HFFc6 (cell line): Measurements from ENCODE around the gene INPP4B. TPM values are rescaled to one million over a fixed set of nuclear protein-coding genes. Genes with fewer than 3 reads are reported as not detected.

Source experiments
- DNase-seq: peaks from one replicate; pipeline ENCODE4 v3.0.0-alpha.2; 2018
- H3K27ac Mint-ChIP-seq: 2 replicates; pipeline ENCODE4 v1.8.0; 2020; ENCODE audit warnings: mild to moderate bottlenecking, mixed read lengths
- H3K27me3 Mint-ChIP-seq: 2 replicates; pipeline ENCODE4 v1.8.0; 2021; ENCODE audit warnings: mild to moderate bottlenecking, moderate library complexity, mixed read lengths; ENCODE audit not compliant: insufficient read depth
- H3K36me3 Mint-ChIP-seq: 2 replicates; pipeline ENCODE4 v1.8.0; 2021; ENCODE audit warnings: low read depth, mixed read lengths
- H3K4me1 Mint-ChIP-seq: 2 replicates; pipeline ENCODE4 v1.8.0; 2020; ENCODE audit warnings: low read depth, mixed read lengths
- H3K4me3 Mint-ChIP-seq: 2 replicates; pipeline ENCODE4 v1.8.0; 2020; ENCODE audit warnings: mild to moderate bottlenecking, moderate library complexity, mixed read lengths
- H3K9me3 Mint-ChIP-seq: 2 replicates; pipeline ENCODE4 v1.8.0; 2020; ENCODE audit warnings: mild to moderate bottlenecking, mixed read lengths
- CTCF ChIP-seq: fragments of 200-600 bp; sonication (generic); IDR thresholded peaks from 2 replicates; pipeline ENCODE4 v1.5.0; 2021; ENCODE audit warnings: antibody characterized with exemption, mild to moderate bottlenecking
- total RNA-seq, 6 experiments: library from RNA; stranded (reverse); fragmentation: NEBNext Ultra II Directional; extraction: Animal tissue kit (Norgen Biotek cat#: 25700); gene quantifications; 2 replicates in 1 of 6; 3 replicates in 5 of 6; pipeline ENCODE4 v1.2.3, GENCODE V29; 2021

Gene INPP4B
- total RNA-seq, 6 experiments from 2014 or later, result 36.1 to 48.9 (median 40.1) TPM

DNA sequence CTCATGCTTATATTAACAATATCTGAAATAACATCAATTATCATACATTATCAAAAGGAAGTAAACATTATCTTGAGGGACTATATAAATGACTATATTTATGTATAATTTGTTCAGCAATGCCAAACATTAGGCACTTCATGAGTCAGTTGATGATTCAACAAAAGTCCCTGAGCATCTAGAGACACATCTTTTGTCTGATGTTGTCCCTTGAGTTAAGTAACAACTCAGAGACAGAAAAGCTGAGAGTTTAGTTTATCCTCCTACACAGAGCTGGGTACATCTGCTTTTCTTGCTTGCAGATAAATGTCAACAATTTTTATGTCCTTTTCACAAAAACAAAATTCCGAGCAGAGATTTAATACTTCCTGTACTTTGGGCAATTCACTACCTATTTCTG lies 311.1 kb downstream of the INPP4B start:
- Mint-ChIP-seq H3K4me3 (no peak overlapping the region), H3K4me1 (peaks cover 38% of the 10 kb centered on the region), H3K9me3 (no peaks in the 10 kb centered on the region), H3K36me3 (no peaks in the 10 kb centered on the region), H3K27me3 (no peaks in the 10 kb centered on the region), H3K27ac (peak overlapping the region; percentile 58)
- DNase-seq, result peak; percentile 61
- no peak for TF ChIP-seq CTCF

- TF ChIP-seq CTCF, result no peak
- H3K27me3 Mint-ChIP-seq, result no peaks in the 10 kb centered on the region
- H3K27ac Mint-ChIP-seq, result no peak overlapping the region
- no peaks in the 10 kb centered on the region; the same call in 1 of the 2 replicates for H3K36me3 Mint-ChIP-seq
- no peaks in the 10 kb centered on the region for H3K9me3 Mint-ChIP-seq
- DNase-seq, result no peak
- H3K4me3 Mint-ChIP-seq, result no peak overlapping the region
- peaks cover 38% of the 10 kb centered on the region for H3K4me1 Mint-ChIP-seq
These were observed 314.0 kb downstream of the INPP4B start for GRCh38 chr4:142532054-142532453.

GRCh38 chr4:142530728-142531127 lies 315.4 kb downstream of the INPP4B start:
- no peaks in the 10 kb centered on the region; the same call in 1 of the 2 replicates for H3K36me3 Mint-ChIP-seq
- DNase-seq, result no peak
- H3K4me3 Mint-ChIP-seq, result no peak overlapping the region
- no peak for TF ChIP-seq CTCF
- H3K4me1 Mint-ChIP-seq, result peaks cover 31% of the 10 kb centered on the region
- no peaks in the 10 kb centered on the region for H3K9me3 Mint-ChIP-seq
- no peak overlapping the region for H3K27ac Mint-ChIP-seq
- no peaks in the 10 kb centered on the region for H3K27me3 Mint-ChIP-seq

DNA sequence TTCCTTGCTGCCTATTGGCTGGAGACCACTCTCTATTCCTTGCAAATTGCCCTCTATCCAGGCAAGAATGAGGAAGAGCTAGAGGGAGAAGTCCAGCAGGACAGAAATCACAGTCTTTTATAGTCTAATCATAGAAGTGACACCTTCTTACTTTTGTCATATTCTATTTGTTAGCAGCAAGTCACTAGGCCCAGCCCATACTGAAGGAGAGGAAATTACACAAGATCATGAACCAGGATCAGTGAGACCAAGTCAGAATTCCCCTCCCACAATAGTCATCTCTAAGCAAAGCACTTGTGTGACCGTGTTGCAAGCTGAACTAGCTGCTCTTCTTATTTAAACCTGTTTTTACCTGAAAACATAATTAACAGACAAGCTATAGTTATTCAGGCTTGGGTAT lies 317.7 kb downstream of the INPP4B start:
- no peak for TF ChIP-seq CTCF
- no peaks in the 10 kb centered on the region for H3K9me3 Mint-ChIP-seq
- H3K27ac Mint-ChIP-seq, result no peak overlapping the region
- no peaks in the 10 kb centered on the region for H3K27me3 Mint-ChIP-seq
- DNase-seq, result no peak
- no peaks in the 10 kb centered on the region; the same call in 1 of the 2 replicates for H3K36me3 Mint-ChIP-seq
- peaks cover 11% of the 10 kb centered on the region for H3K4me1 Mint-ChIP-seq
- no peak overlapping the region for H3K4me3 Mint-ChIP-seq

DNA sequence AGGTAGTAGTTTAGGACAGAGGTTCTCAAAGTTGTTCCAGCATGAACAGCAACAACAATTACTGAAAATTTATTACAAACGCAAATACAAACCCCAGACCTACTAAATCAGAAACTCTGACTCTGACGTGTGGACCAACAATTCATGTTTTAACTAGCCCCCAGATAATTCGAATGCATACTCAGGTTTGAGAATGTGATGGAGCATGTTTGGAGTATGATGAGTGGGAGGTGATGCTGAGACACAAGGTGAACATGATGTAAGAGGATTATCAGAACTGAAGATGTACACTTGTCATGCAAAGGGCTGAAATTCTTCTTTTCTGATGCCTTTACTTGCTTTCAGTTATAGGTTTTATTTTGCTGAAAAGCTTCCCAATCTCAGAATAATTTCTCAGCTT lies 323.0 kb downstream of the INPP4B start:
- no peak overlapping the region for H3K4me3 Mint-ChIP-seq
- H3K36me3 Mint-ChIP-seq, result no peaks in the 10 kb centered on the region; the same call in 1 of the 2 replicates
- TF ChIP-seq CTCF, result no peak
- H3K9me3 Mint-ChIP-seq, result no peaks in the 10 kb centered on the region
- no peak for DNase-seq
- H3K4me1 Mint-ChIP-seq, result peaks cover 14% of the 10 kb centered on the region
- H3K27ac Mint-ChIP-seq, result no peak overlapping the region
- no peaks in the 10 kb centered on the region for H3K27me3 Mint-ChIP-seq

- Mint-ChIP-seq H3K4me1 (peaks cover 41% of the 10 kb centered on the region), H3K4me3 (no peak overlapping the region), H3K27ac (no peak overlapping the region; the same call in 1 of the 2 replicates), H3K36me3 (no peaks in the 10 kb centered on the region), H3K27me3 (no peaks in the 10 kb centered on the region), H3K9me3 (no peaks in the 10 kb centered on the region)
- DNase-seq, result no peak
- TF ChIP-seq CTCF, result no peak
These were observed 326.8 kb downstream of the INPP4B start for GRCh38 chr4:142519342-142519741.
